HG02678 (cell line): ENCODE results near the gene STX8.
"Not testable (repeated sequence)": the region's sequence is repeated elsewhere in the genome, so short reads cannot be mapped to it uniquely, and the experiment has no call there.

Source experiments
- ATAC-seq: cut with Tn5 transposase; IDR thresholded peaks from one replicate; pipeline ENCODE4 v1.9.1; 2021; ENCODE audit warnings: mild to moderate bottlenecking, moderate library complexity; ENCODE audit not compliant: unreplicated experiment

Gene STX8

GRCh38 chr17:9408381-9408780, 167.2 kb downstream of the STX8 start:
- no peak for ATAC-seq

DNA sequence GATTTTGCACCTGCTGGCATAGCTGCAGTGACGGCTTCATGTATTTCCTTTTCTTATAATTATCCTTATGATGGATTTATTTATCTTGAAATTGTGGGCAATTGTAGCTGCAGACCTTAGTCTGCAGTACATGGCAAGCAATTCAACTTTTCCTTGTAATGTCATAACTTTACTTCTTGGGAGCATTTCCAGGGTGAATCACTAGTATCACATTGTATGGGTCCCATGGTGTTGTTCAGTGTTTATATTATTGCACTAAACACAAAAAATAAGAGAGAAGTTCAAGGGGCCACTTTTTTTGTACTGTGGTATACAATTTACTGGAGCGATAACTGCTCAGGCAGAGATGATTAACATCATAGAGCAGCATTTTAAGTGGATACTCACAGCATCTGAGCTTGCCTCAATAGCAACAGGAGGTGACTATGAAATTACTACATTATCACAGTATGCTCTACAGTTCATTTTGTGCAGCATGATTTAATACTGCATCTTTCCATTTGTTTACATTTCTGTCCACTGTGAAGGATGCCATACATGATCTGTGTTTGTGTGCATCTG, 169.5 kb downstream of the STX8 start:
- ATAC-seq, result no peak

DNA sequence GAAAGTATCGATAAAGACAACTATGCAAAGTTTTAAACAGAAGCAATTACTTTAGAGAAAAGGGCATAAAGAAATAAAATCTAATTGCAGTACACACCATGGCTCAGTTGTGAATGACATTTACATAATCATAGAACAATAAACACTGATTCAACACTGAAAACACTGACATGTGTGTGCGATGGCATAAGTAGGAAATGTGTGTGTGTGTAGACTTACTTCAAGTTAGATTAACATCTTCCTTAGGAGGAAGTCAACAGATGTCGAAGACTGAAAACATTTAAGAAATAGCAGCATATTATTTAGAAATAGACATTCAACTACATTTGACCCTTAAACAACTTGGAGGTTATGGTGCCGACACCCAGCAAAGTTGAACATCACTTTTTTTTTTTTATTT, 172.4 kb downstream of the STX8 start:
- no peak for ATAC-seq

- no peak for ATAC-seq
Observed at GRCh38 chr17:9402590-9403199, 172.9 kb downstream of the STX8 start.

DNA sequence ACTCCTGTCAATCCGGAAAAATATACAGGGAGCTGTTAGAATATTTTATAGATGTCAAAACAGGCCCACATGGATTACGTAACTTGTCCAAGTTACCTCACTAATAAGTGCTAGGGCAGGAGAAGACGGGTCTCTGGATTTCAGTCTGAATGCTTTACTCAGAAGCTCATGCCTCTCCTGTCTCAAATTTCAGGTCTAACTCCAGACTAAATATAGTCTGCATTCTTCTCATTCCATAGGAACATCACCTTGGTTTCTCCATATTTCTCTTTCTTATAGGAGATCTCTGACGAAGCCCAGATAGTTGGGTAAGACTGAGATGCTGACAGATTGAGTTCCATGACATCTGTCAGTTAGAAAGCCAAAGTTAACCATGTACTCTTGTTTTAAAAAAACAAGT, 174.2 kb downstream of the STX8 start:
- ATAC-seq, result no peak

GRCh38 chr17:9389111-9389527, 186.5 kb downstream of the STX8 start:
- ATAC-seq, result no peak

- no peak for ATAC-seq
Observed at GRCh38 chr17:9386401-9386800, 189.2 kb downstream of the STX8 start.

DNA sequence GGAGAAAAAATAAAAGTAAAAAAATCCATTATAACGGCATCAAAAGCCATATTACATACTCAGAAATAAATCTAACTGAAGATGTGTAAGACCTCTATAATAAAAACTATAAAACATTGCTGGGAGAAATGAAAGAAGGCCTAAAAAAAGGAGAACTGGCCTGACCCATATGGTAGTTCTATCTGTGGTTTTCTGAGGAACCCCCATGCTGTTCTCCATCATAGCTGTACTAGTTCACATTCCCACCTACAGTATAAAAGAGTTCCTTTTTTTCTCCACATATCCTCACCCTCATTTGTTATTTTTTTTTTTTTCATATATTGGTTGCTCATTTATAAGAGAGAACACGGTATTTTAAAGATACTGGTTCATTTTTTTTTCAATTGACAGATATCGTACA, 191.8 kb downstream of the STX8 start:
- ATAC-seq, result no peak

GRCh38 chr17:9382626-9383025, 193.0 kb downstream of the STX8 start:
- ATAC-seq, result no peak

GRCh38 chr17:9381068-9381467, 194.6 kb downstream of the STX8 start:
- ATAC-seq, result no peak

- no peak for ATAC-seq
Observed at GRCh38 chr17:9380361-9380760, 195.3 kb downstream of the STX8 start.

- not testable (repeated sequence) for ATAC-seq
Observed at GRCh38 chr17:9376177-9376576, 199.4 kb downstream of the STX8 start.

GRCh38 chr17:9371019-9371418, 204.6 kb downstream of the STX8 start:
- no peak for ATAC-seq

GRCh38 chr17:9370467-9370866, 205.2 kb downstream of the STX8 start:
- no peak for ATAC-seq

- no peak for ATAC-seq
Observed at GRCh38 chr17:9368631-9369030, 207.0 kb downstream of the STX8 start.

DNA sequence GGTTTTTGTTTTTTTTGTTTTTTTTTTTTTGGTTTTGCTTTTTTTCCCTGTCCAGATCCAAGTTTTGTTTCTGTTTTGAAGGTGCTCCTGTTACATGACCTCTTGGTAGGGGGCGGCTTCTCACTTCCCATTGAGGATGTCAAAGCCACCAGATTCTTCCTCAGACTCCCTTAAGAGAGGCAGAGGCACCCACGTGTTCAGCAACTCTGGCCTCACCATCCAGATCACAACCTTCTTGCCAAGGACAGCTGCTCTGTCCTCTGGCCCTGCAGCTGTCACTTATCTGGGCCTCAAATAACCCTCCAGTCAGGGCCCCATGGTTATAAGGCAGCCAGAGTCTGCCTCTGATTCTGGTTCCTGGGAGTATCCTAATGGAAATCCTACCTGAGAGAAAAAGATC, 208.5 kb downstream of the STX8 start:
- no peak for ATAC-seq

DNA sequence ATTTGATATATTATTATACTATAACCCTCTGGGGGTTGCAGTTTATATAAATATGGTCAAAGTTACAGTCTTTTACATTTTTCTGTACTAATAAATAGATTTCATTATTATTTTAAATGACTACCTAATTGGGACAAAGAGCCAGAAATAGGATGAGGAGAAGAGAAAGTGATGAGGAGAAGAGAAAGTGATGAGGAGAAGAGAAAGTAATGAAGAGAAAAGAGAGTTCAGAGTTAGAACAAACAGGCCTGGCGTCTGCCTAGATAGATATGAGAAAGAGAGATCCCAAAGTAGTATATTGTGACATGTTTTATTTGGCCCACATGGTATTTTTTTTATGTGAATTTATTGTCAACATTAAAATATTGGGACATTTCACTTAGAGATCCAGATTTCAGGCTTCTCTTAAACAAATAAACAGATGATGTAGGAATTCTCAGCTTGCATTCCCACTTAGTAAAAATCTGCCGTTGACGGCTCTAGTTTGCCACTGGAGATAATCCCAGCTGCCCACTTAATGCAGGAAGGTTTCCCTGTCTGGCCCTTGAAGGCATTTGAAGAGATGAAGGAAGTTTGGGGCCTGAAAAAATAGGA, 210.7 kb downstream of the STX8 start:
- ATAC-seq, result no peak

- ATAC-seq, result no peak
Observed at GRCh38 chr17:9363440-9364350, 211.9 kb downstream of the STX8 start.

GRCh38 chr17:9361188-9361955, 214.2 kb downstream of the STX8 start:
- no peak for ATAC-seq

DNA sequence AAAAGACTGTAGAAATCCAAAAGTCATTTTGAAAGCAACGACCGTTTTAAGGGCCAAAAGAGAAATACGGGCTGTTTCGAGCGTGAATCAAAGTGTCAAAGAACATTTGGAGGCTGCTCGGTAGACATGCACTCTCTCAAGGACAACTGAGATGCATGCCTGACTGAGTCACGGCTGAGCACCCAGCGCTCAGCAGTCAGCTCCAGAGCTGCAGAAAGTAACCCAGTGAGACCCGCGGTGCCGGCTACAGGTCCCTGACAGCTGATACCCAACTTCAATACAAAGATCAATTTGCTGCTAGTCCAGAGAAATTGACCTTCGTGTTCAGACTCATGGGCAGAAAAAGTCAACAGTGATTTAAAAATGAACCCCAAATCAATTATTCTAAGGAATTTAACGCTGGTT, 214.9 kb downstream of the STX8 start:
- ATAC-seq, result no peak

GRCh38 chr17:9356488-9356911, 219.1 kb downstream of the STX8 start:
- no peak for ATAC-seq
